VCaP (cell line): ENCODE data around the gene TMTC2.

Experiments
- H3K27ac ChIP-seq: fragments of 450-650 bp; 2 replicates; pipeline ENCODE4 v1.5.1; 2017
- TF ChIP-seq, protein P1 (sequence below): fragments of 450-650 bp; conservative IDR thresholded peaks from 2 replicates; pipeline ENCODE4 v1.5.1; 2017; ENCODE audit warnings: mild to moderate bottlenecking, moderate library complexity

TMTC2 gene

GRCh38 chr12:82874945-82875344 lies 188.2 kb downstream of the TMTC2 start:
- no peak overlapping the region for H3K27ac ChIP-seq
- TF ChIP-seq, protein P1, sequence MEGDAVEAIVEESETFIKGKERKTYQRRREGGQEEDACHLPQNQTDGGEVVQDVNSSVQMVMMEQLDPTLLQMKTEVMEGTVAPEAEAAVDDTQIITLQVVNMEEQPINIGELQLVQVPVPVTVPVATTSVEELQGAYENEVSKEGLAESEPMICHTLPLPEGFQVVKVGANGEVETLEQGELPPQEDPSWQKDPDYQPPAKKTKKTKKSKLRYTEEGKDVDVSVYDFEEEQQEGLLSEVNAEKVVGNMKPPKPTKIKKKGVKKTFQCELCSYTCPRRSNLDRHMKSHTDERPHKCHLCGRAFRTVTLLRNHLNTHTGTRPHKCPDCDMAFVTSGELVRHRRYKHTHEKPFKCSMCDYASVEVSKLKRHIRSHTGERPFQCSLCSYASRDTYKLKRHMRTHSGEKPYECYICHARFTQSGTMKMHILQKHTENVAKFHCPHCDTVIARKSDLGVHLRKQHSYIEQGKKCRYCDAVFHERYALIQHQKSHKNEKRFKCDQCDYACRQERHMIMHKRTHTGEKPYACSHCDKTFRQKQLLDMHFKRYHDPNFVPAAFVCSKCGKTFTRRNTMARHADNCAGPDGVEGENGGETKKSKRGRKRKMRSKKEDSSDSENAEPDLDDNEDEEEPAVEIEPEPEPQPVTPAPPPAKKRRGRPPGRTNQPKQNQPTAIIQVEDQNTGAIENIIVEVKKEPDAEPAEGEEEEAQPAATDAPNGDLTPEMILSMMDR = no peak

DNA sequence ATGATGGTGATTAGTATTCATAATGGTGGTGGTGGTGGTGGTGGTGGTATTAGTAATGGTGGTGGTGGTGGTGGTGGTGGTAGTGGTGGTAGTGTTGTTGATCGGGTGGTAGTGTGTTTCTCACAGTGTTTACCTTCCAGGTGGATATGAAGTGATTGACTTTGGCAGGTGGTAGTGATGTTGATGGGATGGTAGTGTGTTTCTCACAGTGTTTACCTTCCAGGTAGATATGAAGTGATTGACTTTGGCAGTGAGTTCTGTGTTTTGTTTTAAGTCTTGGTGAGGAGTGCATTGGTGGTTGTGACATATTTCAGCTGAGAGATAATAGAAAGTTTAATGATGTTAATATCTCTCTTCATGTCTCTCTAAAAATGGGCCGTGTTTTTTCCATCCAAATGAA lies 189.4 kb downstream of the TMTC2 start:
- no peak overlapping the region for H3K27ac ChIP-seq
- TF ChIP-seq, protein P1 = no peak

DNA sequence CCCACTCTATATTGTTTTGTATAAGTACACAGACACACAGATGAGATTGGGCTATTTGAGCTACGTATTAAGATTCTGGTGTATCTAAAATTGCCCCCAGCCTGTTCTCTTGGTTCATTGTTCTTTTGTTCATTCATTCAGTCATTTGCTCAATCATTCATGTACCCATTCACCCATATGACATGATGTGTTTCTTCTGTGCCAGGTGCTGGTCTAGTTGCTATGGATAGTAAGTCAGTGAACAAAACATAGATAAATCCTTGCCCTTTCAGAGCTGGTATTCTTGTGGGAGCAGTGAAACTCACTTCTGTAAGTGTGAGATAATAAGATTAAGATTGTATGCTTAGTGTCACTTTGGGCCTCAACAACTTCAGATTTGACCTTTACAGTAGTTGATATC lies 191.3 kb downstream of the TMTC2 start:
- TF ChIP-seq, protein P1 = no peak
- H3K27ac ChIP-seq = no peak overlapping the region

DNA sequence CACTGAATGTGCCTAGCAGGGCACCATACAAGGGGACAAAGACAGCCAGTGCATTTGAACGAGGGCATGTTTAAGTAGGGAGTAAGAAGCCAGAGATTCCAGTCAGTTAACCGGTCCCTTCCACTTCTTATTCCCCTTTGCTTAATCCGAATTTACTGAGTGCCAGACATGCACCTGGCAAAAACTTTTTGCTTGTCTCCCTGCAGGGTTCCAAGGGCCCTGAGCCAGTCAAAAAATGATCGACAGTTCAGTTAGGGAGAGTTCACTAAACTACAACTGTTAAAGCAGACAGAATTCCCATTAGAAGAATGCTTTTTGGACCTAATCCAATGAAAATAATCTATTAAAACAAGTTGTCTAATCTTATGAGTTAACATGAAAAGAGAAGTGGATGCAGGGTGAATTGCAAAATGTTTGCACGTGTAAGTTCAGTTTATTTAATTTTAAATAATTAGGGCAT lies 193.8 kb downstream of the TMTC2 start:
- TF ChIP-seq, protein P1 = no peak
- H3K27ac ChIP-seq = peak overlapping the region; percentile 67

GRCh38 chr12:82883394-82884355 lies 197.0 kb downstream of the TMTC2 start:
- TF ChIP-seq, protein P1 = no peak
- H3K27ac ChIP-seq = no peak overlapping the region

DNA sequence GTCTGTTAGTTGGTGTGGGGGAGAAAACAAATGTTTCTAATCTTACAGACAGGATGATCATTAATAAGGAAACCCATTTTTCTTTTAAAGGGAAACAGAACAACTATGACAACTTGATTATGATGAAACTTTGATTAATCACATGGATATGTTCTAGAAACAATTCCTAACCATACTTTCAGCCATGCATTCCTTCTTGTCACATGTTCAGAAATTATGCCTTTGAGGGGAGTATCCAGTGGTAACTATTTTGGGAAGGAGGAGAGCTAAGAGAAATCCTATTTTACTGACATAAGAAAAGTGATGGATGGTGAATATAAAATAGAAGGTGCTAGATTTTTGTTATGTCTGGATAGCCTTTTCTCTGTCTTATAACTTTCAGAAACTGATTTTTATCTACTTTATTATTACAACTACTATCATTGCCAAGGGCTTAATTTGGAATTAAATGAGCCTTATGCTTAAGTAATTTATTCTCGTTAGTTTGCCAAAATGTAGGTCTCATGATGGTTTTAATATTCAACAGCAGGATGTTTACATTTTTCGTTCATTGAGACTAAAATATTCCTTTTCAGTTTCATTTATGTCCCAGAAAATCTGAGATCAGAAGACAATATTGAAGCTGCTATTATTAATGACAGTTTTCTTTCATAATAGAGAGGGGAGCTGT lies 200.1 kb downstream of the TMTC2 start:
- H3K27ac ChIP-seq = no peak overlapping the region
- TF ChIP-seq, protein P1 = no peak

DNA sequence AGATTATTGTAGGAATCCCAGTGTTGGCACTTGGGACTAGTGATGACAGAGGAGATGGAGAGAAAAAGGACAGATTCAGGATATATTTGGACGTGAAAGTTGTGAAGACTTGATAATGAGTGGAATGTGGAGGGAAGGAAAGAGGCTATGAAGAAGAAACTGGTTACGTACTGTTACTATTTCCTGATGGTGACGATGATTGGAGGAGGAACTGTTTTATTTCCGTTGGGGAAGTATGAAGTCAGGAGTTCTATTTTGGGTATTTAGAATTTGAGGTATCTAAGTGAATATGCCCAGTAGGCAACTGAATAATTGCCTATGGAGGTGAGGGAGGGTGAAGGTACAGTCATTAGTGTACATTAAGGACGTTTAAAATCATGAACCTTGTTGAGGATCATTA lies 207.2 kb downstream of the TMTC2 start:
- TF ChIP-seq, protein P1 = no peak
- no peak overlapping the region for H3K27ac ChIP-seq
